Activated CD8-positive, alpha-beta T cell treated with anti-CD3 and anti-CD28 coated beads for 36 hours (primary cell): ENCODE measurements around the gene ANAPC1. TPM values are rescaled to one million over a fixed set of nuclear protein-coding genes. Genes with fewer than 3 reads are reported as not detected.
"Not testable (repeated sequence)": the region's sequence is repeated elsewhere in the genome, so short reads cannot be mapped to it uniquely, and the experiment has no call there.

Experiments
- ATAC-seq: fragments of 200-7000 bp; cut with Tn5 transposase; one replicate; pipeline ENCODE4 v1.10.0; 2021; ENCODE audit warnings: mild to moderate bottlenecking, moderate library complexity
- CTCF ChIA-PET: fragments of 350-600 bp; sonication (Branson Sonifier 250); formaldehyde crosslinking; loops from one replicate; lab custom pipeline; 2021; ENCODE audit warnings: antibody characterized with exemption; lab: Charles Lee
- POLR2A ChIA-PET: fragments of 350-600 bp; sonication (Branson Sonifier 250); formaldehyde crosslinking; loops from one replicate; lab custom pipeline; 2021; ENCODE audit warnings: antibody characterized with exemption; lab: Charles Lee
- DNase-seq: peaks from one replicate; pipeline ENCODE4 v3.0.0-alpha.2; 2020
- H3K27ac Mint-ChIP-seq: one replicate; pipeline ENCODE4 v1.8.0; 2021; ENCODE audit warnings: mild to moderate bottlenecking, mixed read lengths
- H3K27me3 Mint-ChIP-seq: one replicate; pipeline ENCODE4 v1.8.0; 2021; ENCODE audit warnings: mixed read lengths
- H3K36me3 Mint-ChIP-seq: one replicate; pipeline ENCODE4 v1.8.0; 2021; ENCODE audit warnings: low read depth, mixed read lengths
- H3K4me1 Mint-ChIP-seq: one replicate; pipeline ENCODE4 v1.8.0; 2021; ENCODE audit warnings: low read depth, mixed read lengths
- H3K4me3 Mint-ChIP-seq: one replicate; pipeline ENCODE4 v1.8.0; 2021; ENCODE audit warnings: mild to moderate bottlenecking, moderate library complexity, mixed read lengths
- H3K9me3 Mint-ChIP-seq: one replicate; pipeline ENCODE4 v1.8.0; 2021; ENCODE audit warnings: mixed read lengths
- CTCF ChIP-seq: fragments of 200-600 bp; IDR thresholded peaks from one replicate; pipeline ENCODE4 v1.8.0; 2022; ENCODE audit warnings: antibody characterized with exemption, mild to moderate bottlenecking
- intact Hi-C: fragments of 100-400 bp; cut with micrococcal nuclease; formaldehyde crosslinking; loops from one replicate; pipeline ENCODE4 v1.10.0; 2022
- total RNA-seq, 2 experiments: library from RNA; stranded (reverse); gene quantifications; one replicate each; pipeline ENCODE4 v1.2.3, GENCODE V29; 2021

ANAPC1 gene
- total RNA-seq, 2 experiments from 2014 or later, result 118 to 135 TPM

GRCh38 chr2:111896024-111896423 is 12.0 kb upstream of the ANAPC1 start:
- ATAC-seq (no peak), DNase-seq (no peak)
- Mint-ChIP-seq H3K4me1 (peaks cover 11% of the 10 kb centered on the region), H3K36me3 (no peaks in the 10 kb centered on the region), H3K9me3 (no peaks in the 10 kb centered on the region), H3K4me3 (no peak overlapping the region), H3K27me3 (peaks cover 42% of the 10 kb centered on the region), H3K27ac (no peak overlapping the region)
- intact Hi-C loops, result no loop called here
- ChIA-PET POLR2A (interaction anchor here (0.6 to 1.4 kb wide), 3 partner anchors 11 to 348 kb away, joined by 3 read pairs; no protein-coding TSS in a partner anchor), CTCF (interaction anchor here (1.0 to 1.7 kb wide), 2 partner anchors 9 to 30 kb away, joined by 3 to 6 read pairs; no protein-coding TSS in a partner anchor)
- TF ChIP-seq CTCF, result no peak

GRCh38 chr2:111884592-111884964 is 585 bp upstream of the ANAPC1 start:
- no peak for DNase-seq
- CTCF ChIA-PET, result interaction anchor here (1.5 to 2.2 kb wide), 2 partner anchors 13 to 167 kb away, joined by 4 to 11 read pairs; no protein-coding TSS in a partner anchor
- H3K4me3 Mint-ChIP-seq, result peak overlapping the region; percentile 82

DNA sequence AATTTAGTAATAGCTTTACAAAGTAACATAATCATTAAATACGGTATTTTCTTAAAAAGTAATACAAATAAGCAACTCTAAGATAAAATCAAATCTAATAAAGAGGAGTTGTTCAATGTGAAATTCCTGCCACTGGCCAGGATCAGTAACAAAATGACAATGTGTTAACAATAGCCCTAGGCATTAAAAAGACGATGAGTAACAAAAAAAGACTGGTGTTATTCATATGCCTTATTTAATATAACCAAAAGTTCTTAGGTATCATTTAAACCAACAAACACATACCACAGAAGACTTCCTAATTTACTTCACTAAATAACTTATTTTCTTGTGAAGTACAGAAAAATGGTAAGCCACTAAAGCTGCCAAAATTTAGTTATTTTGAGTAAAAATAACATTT is 11.2 kb downstream of the ANAPC1 start:
- peaks cover 16% of the 10 kb centered on the region for H3K4me1 Mint-ChIP-seq
- CTCF ChIA-PET, H3K9me3 Mint-ChIP-seq, H3K27me3 Mint-ChIP-seq, ATAC-seq, DNase-seq, H3K27ac Mint-ChIP-seq, H3K4me3 Mint-ChIP-seq, POLR2A ChIA-PET, intact Hi-C loops: not testable (repeated sequence)
- H3K36me3 Mint-ChIP-seq, result peaks cover 43% of the 10 kb centered on the region

More at GRCh38 chr2:111884592-111884964, 585 bp upstream of the ANAPC1 start:
- intact Hi-C loops, result no loop called here
- no peak for TF ChIP-seq CTCF
- Mint-ChIP-seq H3K9me3 (no peaks in the 10 kb centered on the region), H3K4me1 (peaks cover 17% of the 10 kb centered on the region), H3K36me3 (peaks cover 15% of the 10 kb centered on the region), H3K27me3 (no peaks in the 10 kb centered on the region), H3K27ac (peak overlapping the region; percentile 93)
- ATAC-seq, result peak; percentile 7
- POLR2A ChIA-PET, result interaction anchor here (0.7 to 1.9 kb wide), 4 partner anchors 9 to 174 kb away, joined by 3 to 4 read pairs (median 4); no protein-coding TSS in a partner anchor

- intact Hi-C loops, H3K27me3 Mint-ChIP-seq, H3K27ac Mint-ChIP-seq, POLR2A ChIA-PET, H3K4me1 Mint-ChIP-seq, H3K4me3 Mint-ChIP-seq, H3K9me3 Mint-ChIP-seq, CTCF ChIA-PET, DNase-seq, ATAC-seq: not testable (repeated sequence)
- peaks cover 22% of the 10 kb centered on the region for H3K36me3 Mint-ChIP-seq
These were observed 18.9 kb downstream of the ANAPC1 start for GRCh38 chr2:111865124-111865523.

- CTCF ChIA-PET, H3K4me3 Mint-ChIP-seq, H3K27ac Mint-ChIP-seq, H3K9me3 Mint-ChIP-seq, H3K27me3 Mint-ChIP-seq, intact Hi-C loops, DNase-seq, H3K4me1 Mint-ChIP-seq, POLR2A ChIA-PET: not testable (repeated sequence)
- peaks cover 26% of the 10 kb centered on the region for H3K36me3 Mint-ChIP-seq
- peak; percentile 51 for ATAC-seq
These were observed 24.0 kb downstream of the ANAPC1 start for GRCh38 chr2:111860005-111860404.

- H3K27ac Mint-ChIP-seq, ATAC-seq, DNase-seq, H3K4me3 Mint-ChIP-seq, POLR2A ChIA-PET, CTCF ChIA-PET, H3K9me3 Mint-ChIP-seq, H3K27me3 Mint-ChIP-seq, intact Hi-C loops, H3K4me1 Mint-ChIP-seq: not testable (repeated sequence)
- H3K36me3 Mint-ChIP-seq, result peaks cover 38% of the 10 kb centered on the region
These were observed 31.4 kb downstream of the ANAPC1 start for GRCh38 chr2:111852544-111852943.

- TF ChIP-seq CTCF, result peak; percentile 47
- peaks cover 40% of the 10 kb centered on the region for H3K36me3 Mint-ChIP-seq
- H3K9me3 Mint-ChIP-seq, H3K27ac Mint-ChIP-seq, intact Hi-C loops, H3K27me3 Mint-ChIP-seq, POLR2A ChIA-PET, CTCF ChIA-PET, H3K4me3 Mint-ChIP-seq, H3K4me1 Mint-ChIP-seq: not testable (repeated sequence)
- peak; percentile 76 for ATAC-seq
- DNase-seq, result peak; percentile 56
These were observed 33.3 kb downstream of the ANAPC1 start for GRCh38 chr2:111850646-111851045.

DNA sequence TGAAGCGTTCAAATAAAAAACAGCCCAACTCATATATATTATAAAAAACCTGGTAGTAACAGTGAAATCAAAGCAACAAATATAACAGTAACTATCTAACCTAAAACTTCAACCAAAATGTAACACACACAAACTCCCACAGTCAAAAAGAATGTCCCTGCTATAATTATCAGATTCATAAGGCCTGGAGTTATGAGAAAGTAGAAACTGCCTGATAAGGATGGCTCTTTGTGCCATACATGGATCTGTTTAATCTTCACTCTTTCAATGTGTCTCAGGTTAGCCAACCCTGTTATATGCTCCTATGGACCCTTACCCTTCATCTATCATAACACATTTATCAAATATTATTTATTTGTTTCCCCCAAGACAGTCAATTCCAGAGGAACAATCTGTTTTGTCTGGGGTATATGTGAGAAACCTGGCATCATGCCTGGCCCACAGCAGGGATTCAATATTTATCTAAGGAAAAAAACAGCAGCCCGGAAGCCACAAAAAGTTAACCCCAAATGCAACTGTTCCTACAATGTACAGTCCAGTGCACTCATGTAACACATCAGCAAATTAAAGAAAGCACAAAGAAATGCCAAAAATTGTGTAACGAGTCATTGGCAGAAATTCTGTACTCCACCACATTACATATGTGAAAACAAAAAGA is 44.2 kb downstream of the ANAPC1 start:
- H3K4me1 Mint-ChIP-seq, DNase-seq, H3K27me3 Mint-ChIP-seq, intact Hi-C loops, H3K27ac Mint-ChIP-seq, H3K9me3 Mint-ChIP-seq, POLR2A ChIA-PET, CTCF ChIA-PET, ATAC-seq, H3K4me3 Mint-ChIP-seq: not testable (repeated sequence)
- peaks cover 15% of the 10 kb centered on the region for H3K36me3 Mint-ChIP-seq

DNA sequence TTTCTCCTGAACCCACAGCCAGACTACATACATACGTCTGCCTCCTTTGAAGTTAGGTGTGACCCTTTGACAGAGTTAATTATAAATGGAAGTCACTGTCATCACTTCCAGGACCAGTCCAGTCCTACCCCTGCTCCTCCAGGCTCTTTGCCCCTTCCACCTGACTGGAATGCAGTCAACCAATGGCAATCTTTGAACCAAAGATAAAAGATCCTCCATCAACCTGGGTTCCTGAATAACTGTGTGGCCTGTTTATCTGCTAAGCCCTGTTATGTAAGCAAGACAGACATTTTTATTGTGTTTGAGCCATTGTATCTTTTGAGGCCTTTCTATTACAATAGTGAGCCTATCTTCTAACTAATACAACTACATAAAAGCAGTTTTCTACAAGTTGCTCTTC is 45.0 kb downstream of the ANAPC1 start:
- ATAC-seq, CTCF ChIA-PET, DNase-seq, POLR2A ChIA-PET, H3K4me3 Mint-ChIP-seq, H3K27ac Mint-ChIP-seq, intact Hi-C loops, H3K27me3 Mint-ChIP-seq, H3K4me1 Mint-ChIP-seq, H3K9me3 Mint-ChIP-seq: not testable (repeated sequence)
- peaks cover 19% of the 10 kb centered on the region for H3K36me3 Mint-ChIP-seq
